HEK293 (cell line): ENCODE data around the gene TMEM250.

Experiments
- CTCF ChIA-PET: fragments of 350-600 bp; formaldehyde crosslinking; extraction: SDS; loops from one replicate; lab custom pipeline; 2021; ENCODE audit warnings: antibody characterized with exemption; lab: Yijun Ruan, JAX
- POLR2A ChIA-PET: fragments of 300-600 bp; formaldehyde crosslinking; extraction: SDS; loops from one replicate; lab custom pipeline; 2020; ENCODE audit warnings: antibody characterized with exemption, inconsistent platforms; lab: Yijun Ruan, JAX
- H3K27ac ChIP-seq: fragments of 200-500 bp; sonication (Bioruptor generic); 2 replicates; pipeline ENCODE4 v1.5.1; 2014; ENCODE audit warnings: low read depth, low read length, control low read depth, inconsistent platforms; ENCODE audit errors: extremely low read depth
- H3K36me3 ChIP-seq, 2 experiments: fragments of 200-500 bp in 1 of 2; sonication (Bioruptor generic) in 1 of 2; 1 replicate in 1 of 2; 2 replicates in 1 of 2; pipeline ENCODE4 v1.5.1; 2014 to 2017; ENCODE audit warnings: inconsistent platforms in 2 of 2, low read length in 2 of 2; ENCODE audit not compliant: control insufficient read depth in 2 of 2, insufficient read depth in 1 of 2
- H3K4me1 ChIP-seq: fragments of 200-500 bp; sonication (Bioruptor generic); 2 replicates; pipeline ENCODE4 v1.5.1; 2014; ENCODE audit warnings: mild to moderate bottlenecking, low read length, inconsistent platforms; ENCODE audit not compliant: control insufficient read depth, insufficient read depth
- H3K4me3 ChIP-seq: 2 replicates; pipeline ENCODE4 v1.5.1; 2011; ENCODE audit warnings: low read depth, mild to moderate bottlenecking, control low read depth, low read length, moderate library complexity
- H3K9me3 ChIP-seq: fragments of 200-500 bp; sonication (Bioruptor generic); 2 replicates; pipeline ENCODE4 v1.5.1; 2014; ENCODE audit warnings: low read depth, low read length, inconsistent platforms; ENCODE audit not compliant: control insufficient read depth, insufficient read depth
- BCL11B ChIP-seq: fragments of 450-650 bp; formaldehyde crosslinking; IDR thresholded peaks from 2 replicates; pipeline ENCODE4 v1.5.1; 2016; ENCODE audit warnings: low read depth, missing biosample characterization, missing genetic modification characterization
- EGR2 ChIP-seq: fragments of 450-650 bp; formaldehyde crosslinking; IDR thresholded peaks from 2 replicates; pipeline ENCODE4 v1.5.1; 2016; ENCODE audit warnings: low read depth, missing biosample characterization, missing genetic modification characterization
- GLI4 ChIP-seq: fragments of 450-650 bp; formaldehyde crosslinking; IDR thresholded peaks from 2 replicates; pipeline ENCODE4 v1.5.1; 2016; ENCODE audit warnings: missing biosample characterization, missing genetic modification characterization
- KLF1 ChIP-seq: fragments of 450-650 bp; formaldehyde crosslinking; IDR thresholded peaks from 2 replicates; pipeline ENCODE4 v1.5.1; 2016; ENCODE audit warnings: missing biosample characterization, missing genetic modification characterization
- KLF7 ChIP-seq: fragments of 450-650 bp; formaldehyde crosslinking; IDR thresholded peaks from 2 replicates; pipeline ENCODE4 v1.5.1; 2016; ENCODE audit warnings: missing biosample characterization, missing genetic modification characterization, borderline replicate concordance
- PRDM10 ChIP-seq: fragments of 450-650 bp; formaldehyde crosslinking; IDR thresholded peaks from 2 replicates; pipeline ENCODE4 v1.5.1; 2016; ENCODE audit warnings: missing biosample characterization, missing genetic modification characterization
- PRDM2 ChIP-seq: fragments of 450-650 bp; formaldehyde crosslinking; IDR thresholded peaks from 2 replicates; pipeline ENCODE4 v1.5.1; 2016; ENCODE audit warnings: missing biosample characterization, missing genetic modification characterization, borderline replicate concordance
- SP7 ChIP-seq: fragments of 450-650 bp; formaldehyde crosslinking; IDR thresholded peaks from 2 replicates; pipeline ENCODE4 v1.5.1; 2016; ENCODE audit warnings: missing biosample characterization, missing genetic modification characterization
- ZBTB21 ChIP-seq: fragments of 450-650 bp; formaldehyde crosslinking; IDR thresholded peaks from 2 replicates; pipeline ENCODE4 v1.5.1; 2017; ENCODE audit warnings: missing biosample characterization, missing genetic modification characterization
- ZBTB44 ChIP-seq: fragments of 450-650 bp; IDR thresholded peaks from 2 replicates; pipeline ENCODE4 v1.5.1; 2018; ENCODE audit warnings: missing biosample characterization, mild to moderate bottlenecking, missing genetic modification characterization
- ZBTB8A ChIP-seq: fragments of 450-650 bp; formaldehyde crosslinking; IDR thresholded peaks from 2 replicates; pipeline ENCODE4 v1.5.1; 2016; ENCODE audit warnings: missing biosample characterization, missing genetic modification characterization
- ZNF248 ChIP-seq: fragments of 450-650 bp; formaldehyde crosslinking; IDR thresholded peaks from 2 replicates; pipeline ENCODE4 v1.5.1; 2017; ENCODE audit warnings: missing biosample characterization, missing genetic modification characterization
- ZNF292 ChIP-seq: fragments of 450-650 bp; formaldehyde crosslinking; IDR thresholded peaks from 2 replicates; pipeline ENCODE4 v1.5.1; 2016; ENCODE audit warnings: low read depth, missing biosample characterization, missing genetic modification characterization, borderline replicate concordance
- ZNF350 ChIP-seq: fragments of 450-650 bp; formaldehyde crosslinking; IDR thresholded peaks from 2 replicates; pipeline ENCODE4 v1.5.0; 2017; ENCODE audit warnings: missing biosample characterization, mild to moderate bottlenecking, missing genetic modification characterization
- ZNF416 ChIP-seq: fragments of 450-650 bp; formaldehyde crosslinking; IDR thresholded peaks from 2 replicates; pipeline ENCODE4 v1.5.1; 2016; ENCODE audit warnings: missing biosample characterization, missing genetic modification characterization
- ZNF513 ChIP-seq: fragments of 450-650 bp; IDR thresholded peaks from 2 replicates; pipeline ENCODE4 v1.5.1; 2018; ENCODE audit warnings: missing biosample characterization, missing genetic modification characterization
- ZNF747 ChIP-seq: fragments of 450-650 bp; formaldehyde crosslinking; IDR thresholded peaks from 2 replicates; pipeline ENCODE4 v1.5.1; 2016; ENCODE audit warnings: missing biosample characterization, missing genetic modification characterization

TMEM250 gene

GRCh38 chr9:136133191-136133958, 14.7 kb upstream of the TMEM250 start (continued):
- peak; percentile 12; the same call in 1 of the 2 replicates for TF ChIP-seq PRDM10 (tag by site-specific recombination)
- TF ChIP-seq GLI4 (tag by site-specific recombination): 0 out of 2 replicates have a peak, but pooled peaks have one; percentile 26
- 0 out of 2 replicates have a peak, but pooled peaks have one; percentile 20 for TF ChIP-seq BCL11B
- 0 out of 2 replicates have a peak, but pooled peaks have one; percentile 41 for TF ChIP-seq EGR2 (tag by site-specific recombination)
- TF ChIP-seq KLF7: peak; percentile 24; the same call in 1 of the 2 replicates
- TF ChIP-seq SP7 (tag by site-specific recombination): peak; percentile 25; the same call in 1 of the 2 replicates

GRCh38 chr9:136132512-136133050, 13.9 kb upstream of the TMEM250 start:
- CTCF ChIA-PET: interaction anchor here (0.5 to 2.1 kb wide), 8 partner anchors 10 to 353 kb away, joined by 3 to 9 read pairs (median 4); partner anchors contain the start of gene NACC2
- no peak overlapping the region for H3K27ac ChIP-seq

More at GRCh38 chr9:136132512-136133050, 13.9 kb upstream of the TMEM250 start:
- POLR2A ChIA-PET: interaction anchor here (0.6 kb wide), 2 partner anchors 12 to 276 kb away, joined by 3 to 7 read pairs; no protein-coding TSS in a partner anchor
- no peak overlapping the region for H3K4me3 ChIP-seq
- TF ChIP-seq ZNF350 (tag by site-specific recombination) (no peak), ZBTB21 (tag by site-specific recombination) (no peak), ZNF513 (tag by site-specific recombination) (no peak), KLF1 (no peak), PRDM2 (tag by site-specific recombination) (no peak), ZBTB8A (no peak), ZBTB44 (tag by site-specific recombination) (no peak), ZNF747 (tag by site-specific recombination) (no peak), ZNF292 (tag by site-specific recombination) (no peak), ZNF248 (tag by site-specific recombination) (no peak), ZNF416 (tag by site-specific recombination) (no peak)
- TF ChIP-seq, all 188 proteins: peak for 0
- H3K9me3 ChIP-seq: no peaks in the 10 kb centered on the region
- H3K4me1 ChIP-seq: no peaks in the 10 kb centered on the region
- H3K36me3 ChIP-seq: no peaks in the 10 kb centered on the region
